Suprapubic skin (tissue), 4 donors: Measurements from ENCODE around the gene HSD17B1. TPM values are rescaled to one million over a fixed set of nuclear protein-coding genes. Genes with fewer than 3 reads are reported as not detected.
"Not testable (repeated sequence)": the region's sequence is repeated elsewhere in the genome, so short reads cannot be mapped to it uniquely, and the experiment has no call there.

Experiments used
- DNase-seq, 2 donors: peaks; one replicate each; pipeline ENCODE4 v3.0.0-alpha.2; 2019; ENCODE audit warnings: low spot score in 2 of 2
- H3K27ac ChIP-seq: fragments of 200-600 bp; sonication (generic); one replicate; pipeline ENCODE4 v1.5.1; 2019
- H3K27me3 ChIP-seq: fragments of 200-600 bp; sonication (generic); one replicate; pipeline ENCODE4 v1.5.1; 2019
- H3K36me3 ChIP-seq: fragments of 200-600 bp; sonication (generic); one replicate; pipeline ENCODE4 v1.5.1; 2019
- H3K4me1 ChIP-seq: fragments of 200-600 bp; sonication (generic); one replicate; pipeline ENCODE4 v1.5.1; 2019
- H3K4me3 ChIP-seq: fragments of 200-600 bp; sonication (generic); one replicate; pipeline ENCODE4 v1.5.1; 2019; ENCODE audit warnings: mild to moderate bottlenecking
- H3K9me3 ChIP-seq: fragments of 200-600 bp; sonication (generic); one replicate; pipeline ENCODE4 v1.5.1; 2019
- EP300 ChIP-seq: sonication (generic); formaldehyde crosslinking; IDR thresholded peaks from one replicate; pipeline ENCODE4 v1.6.1; 2017; ENCODE audit warnings: antibody characterized with exemption
- POLR2A ChIP-seq, 2 donors: fragments of 450-650 bp; IDR thresholded peaks; one replicate each; pipeline ENCODE4 v1.6.1; 2017; ENCODE audit warnings: antibody characterized with exemption in 2 of 2, mild to moderate bottlenecking in 2 of 2, moderate library complexity in 2 of 2
- POLR2AphosphoS5 ChIP-seq, 3 donors: sonication (generic); formaldehyde crosslinking; IDR thresholded peaks; one replicate each; pipeline ENCODE4 v1.6.1; 2017; ENCODE audit warnings: antibody characterized with exemption in 3 of 3
- WGBS: methylation state at CpG from one replicate; pipeline ENCODE4 v1.1.5; 2018; 5-methylcytosine and 5-hydroxymethylcytosine counted together
- total RNA-seq, 4 donors: library from RNA; depleted of rRNA; stranded (reverse); fragments of >200 nt; gene quantifications; one replicate each; pipeline ENCODE4 v1.1.0, GENCODE V29; 2016
- TF ChIP-seq, protein P1 (sequence below), 2 donors: fragments of 200-600 bp in 1 of 2; fragments of 450-650 bp in 1 of 2; sonication (generic) in 1 of 2; IDR thresholded peaks; one replicate each; pipeline ENCODE4 v1.5.1; 2016 to 2019; ENCODE audit warnings: antibody characterized with exemption in 2 of 2, mild to moderate bottlenecking in 1 of 2, moderate library complexity in 1 of 2

HSD17B1 gene
- total RNA-seq, 4 donors from 2014 or later = 1.2 to 8.8 (median 3.2) TPM

DNA sequence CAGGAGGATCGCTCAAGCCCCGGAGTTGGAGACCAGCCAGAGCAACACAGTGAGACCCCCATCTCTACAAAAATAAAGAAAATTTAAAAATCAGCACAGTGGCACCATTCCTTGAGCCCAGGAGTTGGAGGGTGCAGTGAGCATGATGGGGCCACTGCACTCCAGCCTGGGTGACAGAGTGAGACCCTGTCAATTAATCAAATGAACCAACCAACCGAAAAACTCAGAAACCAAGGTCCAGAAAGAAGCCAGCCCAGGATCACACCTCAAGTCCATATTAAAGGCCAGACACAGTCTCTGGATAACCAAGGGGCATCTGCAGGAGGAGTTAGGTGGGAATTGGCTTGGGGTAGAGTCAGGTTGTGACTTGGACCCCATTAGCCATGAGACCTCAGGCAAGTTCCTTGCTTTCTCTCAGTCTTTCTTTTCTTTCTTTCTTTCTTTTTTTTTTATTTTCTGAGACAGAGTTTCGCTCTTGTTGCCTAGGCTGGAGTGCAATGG, 2.4 kb downstream of the HSD17B1 start:
- no peaks in the 10 kb centered on the region for H3K9me3 ChIP-seq
- H3K4me3 ChIP-seq = peak overlapping the region; percentile 88
- no peak for DNase-seq
- H3K27ac ChIP-seq = peak overlapping the region; percentile 81
- TF ChIP-seq, protein P1, sequence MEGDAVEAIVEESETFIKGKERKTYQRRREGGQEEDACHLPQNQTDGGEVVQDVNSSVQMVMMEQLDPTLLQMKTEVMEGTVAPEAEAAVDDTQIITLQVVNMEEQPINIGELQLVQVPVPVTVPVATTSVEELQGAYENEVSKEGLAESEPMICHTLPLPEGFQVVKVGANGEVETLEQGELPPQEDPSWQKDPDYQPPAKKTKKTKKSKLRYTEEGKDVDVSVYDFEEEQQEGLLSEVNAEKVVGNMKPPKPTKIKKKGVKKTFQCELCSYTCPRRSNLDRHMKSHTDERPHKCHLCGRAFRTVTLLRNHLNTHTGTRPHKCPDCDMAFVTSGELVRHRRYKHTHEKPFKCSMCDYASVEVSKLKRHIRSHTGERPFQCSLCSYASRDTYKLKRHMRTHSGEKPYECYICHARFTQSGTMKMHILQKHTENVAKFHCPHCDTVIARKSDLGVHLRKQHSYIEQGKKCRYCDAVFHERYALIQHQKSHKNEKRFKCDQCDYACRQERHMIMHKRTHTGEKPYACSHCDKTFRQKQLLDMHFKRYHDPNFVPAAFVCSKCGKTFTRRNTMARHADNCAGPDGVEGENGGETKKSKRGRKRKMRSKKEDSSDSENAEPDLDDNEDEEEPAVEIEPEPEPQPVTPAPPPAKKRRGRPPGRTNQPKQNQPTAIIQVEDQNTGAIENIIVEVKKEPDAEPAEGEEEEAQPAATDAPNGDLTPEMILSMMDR (IDR thresholded peaks at IDR 0.05) = no peak
- TF ChIP-seq POLR2A (IDR thresholded peaks at IDR 0.05) = no peak
- no peak for TF ChIP-seq POLR2AphosphoS5 (IDR thresholded peaks at IDR 0.05)
- TF ChIP-seq EP300 = no peak
- H3K36me3 ChIP-seq = no peaks in the 10 kb centered on the region
- peaks cover 41% of the 10 kb centered on the region for H3K4me1 ChIP-seq
- H3K27me3 ChIP-seq = no peaks in the 10 kb centered on the region
- WGBS = 27% methylated on average over 4 of the region's 4 CpGs

DNA sequence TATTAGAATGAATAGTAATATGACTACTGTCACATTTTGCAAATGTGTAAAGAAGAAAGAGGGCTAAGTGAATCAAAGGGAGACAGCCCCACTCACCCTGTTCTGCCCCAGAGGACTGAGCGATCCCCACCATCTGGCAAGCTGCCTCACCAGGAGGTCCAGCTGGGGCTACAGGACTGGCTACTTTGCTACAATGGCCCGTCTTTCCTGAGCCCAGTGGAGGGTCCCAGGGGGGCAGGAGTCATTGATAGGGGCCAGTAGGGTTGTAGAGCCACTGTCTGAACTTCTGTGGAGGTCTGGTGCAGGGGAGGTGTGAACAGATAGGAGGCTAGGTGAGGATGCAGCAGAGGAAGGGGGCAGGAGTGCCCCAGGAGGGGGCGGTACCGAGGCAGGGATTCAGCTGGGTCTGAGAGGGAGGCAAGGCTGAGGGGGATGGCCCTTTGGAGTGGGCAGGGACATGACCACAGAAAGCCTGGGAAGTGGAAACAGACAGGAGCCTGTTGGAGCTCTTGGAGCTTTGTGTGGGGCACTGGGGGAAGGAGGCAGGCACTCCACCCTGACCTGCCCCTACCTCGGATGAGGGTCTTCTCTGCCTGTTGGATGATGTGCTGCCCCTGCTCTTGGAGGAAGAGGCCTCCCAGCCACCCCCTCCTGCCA, 3.4 kb downstream of the HSD17B1 start:
- not testable (repeated sequence) for H3K27ac ChIP-seq, DNase-seq, H3K4me3 ChIP-seq, H3K27me3 ChIP-seq, H3K36me3 ChIP-seq, H3K9me3 ChIP-seq
- WGBS = 59% methylated on average over 5 of the region's 5 CpGs
- peaks cover 45% of the 10 kb centered on the region for H3K4me1 ChIP-seq

DNA sequence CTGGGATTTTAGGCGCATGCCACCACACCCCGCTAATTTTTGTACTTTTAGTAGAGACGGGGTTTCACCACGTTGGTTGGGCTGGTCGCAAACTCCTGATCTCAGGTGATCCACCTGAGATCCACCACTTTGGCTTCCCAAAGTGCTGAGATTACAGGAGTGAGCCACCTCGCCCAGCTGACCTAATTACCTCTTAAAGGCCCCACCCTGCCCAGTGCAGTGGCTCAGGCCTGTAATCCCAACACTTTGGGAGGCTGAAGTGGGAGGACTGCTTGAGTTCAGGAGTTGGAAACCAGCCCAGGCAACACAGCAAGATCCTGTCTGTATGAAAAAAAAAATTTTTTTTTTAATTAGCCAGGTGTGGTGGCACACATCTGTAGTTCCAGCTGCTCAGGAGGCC, 6.4 kb downstream of the HSD17B1 start:
- TF ChIP-seq, protein P1 (IDR thresholded peaks at IDR 0.05) = no peak
- TF ChIP-seq EP300 (no peak), POLR2A (IDR thresholded peaks at IDR 0.05) (no peak), POLR2AphosphoS5 (IDR thresholded peaks at IDR 0.05) (no peak)
- no peaks in the 10 kb centered on the region for H3K27me3 ChIP-seq
- H3K9me3 ChIP-seq = no peaks in the 10 kb centered on the region
- WGBS = 62% methylated on average over 6 of the region's 6 CpGs
- peak overlapping the region; percentile 38 for H3K27ac ChIP-seq
- no peaks in the 10 kb centered on the region for H3K36me3 ChIP-seq
- H3K4me1 ChIP-seq = peaks cover 57% of the 10 kb centered on the region
- H3K4me3 ChIP-seq = no peak overlapping the region
- DNase-seq = no peak

DNA sequence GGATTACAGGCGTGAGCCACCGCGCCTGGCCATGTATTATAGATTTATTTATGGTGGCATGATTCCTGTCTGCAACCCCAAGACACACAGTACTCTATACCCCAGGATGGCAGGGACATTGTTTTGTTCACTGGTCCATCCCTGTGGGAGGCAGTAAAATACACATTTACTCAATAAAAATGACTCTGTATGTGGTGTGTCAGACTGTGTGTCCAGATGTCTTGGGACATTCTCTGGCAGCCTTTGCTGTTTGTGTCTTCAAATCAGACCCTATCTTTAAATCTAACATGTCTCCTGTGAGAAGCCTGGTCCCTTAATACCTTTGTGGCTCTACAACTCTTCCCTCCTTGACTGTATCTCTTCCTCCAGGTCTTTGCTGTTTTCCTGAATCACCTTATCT, 7.5 kb downstream of the HSD17B1 start:
- no peak for DNase-seq
- no peak for TF ChIP-seq POLR2A (IDR thresholded peaks at IDR 0.05)
- no peak for TF ChIP-seq POLR2AphosphoS5 (IDR thresholded peaks at IDR 0.05)
- no peak for TF ChIP-seq EP300
- TF ChIP-seq, protein P1 (IDR thresholded peaks at IDR 0.05) = no peak
- Histone ChIP-seq H3K4me1 (peaks cover 50% of the 10 kb centered on the region), H3K27me3 (no peaks in the 10 kb centered on the region), H3K9me3 (no peaks in the 10 kb centered on the region), H3K4me3 (no peak overlapping the region), H3K36me3 (peaks cover 11% of the 10 kb centered on the region), H3K27ac (peak overlapping the region; percentile 38)
- 94% methylated on average over 3 of the region's 3 CpGs for WGBS

DNA sequence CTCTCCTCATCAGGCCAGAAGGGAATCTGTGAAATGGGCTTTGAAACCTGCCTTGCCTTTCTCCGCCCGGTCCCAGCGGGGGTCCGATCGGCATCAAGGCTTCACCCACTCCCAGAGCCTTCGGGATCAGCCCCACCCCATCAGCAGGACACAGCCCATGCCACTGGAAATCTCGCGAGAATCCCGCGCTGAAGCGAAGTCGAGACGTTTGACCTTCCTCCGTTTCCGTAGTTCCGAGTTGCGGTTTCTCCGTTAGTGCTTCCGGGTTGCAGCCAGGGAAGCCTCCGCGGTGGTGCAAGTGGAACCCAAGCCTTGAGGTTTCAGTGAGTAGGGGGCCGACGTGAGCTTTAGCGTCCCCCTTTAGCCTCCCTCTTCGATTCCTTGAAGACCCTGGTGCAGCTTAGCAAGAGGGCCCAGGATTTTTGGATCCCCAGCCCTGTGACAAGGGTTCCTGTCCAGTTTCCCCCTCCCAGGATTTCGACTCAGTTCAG, 9.2 kb downstream of the HSD17B1 start, which contains the start of gene COASY:
Gene COASY, plus strand, starts transcription at position 252 of the 491 bp plus-strand sequence. CDS start 475 bp downstream, outside the sequence.
- TF ChIP-seq POLR2AphosphoS5 (IDR thresholded peaks at IDR 0.05) (peak; percentile 92 to 95 (median 92)), EP300 (no peak), POLR2A (IDR thresholded peaks at IDR 0.05) (peak in 1 of 2 donors; percentile 23)
- TF ChIP-seq, protein P1 (IDR thresholded peaks at IDR 0.05) = no peak
- Histone ChIP-seq H3K27ac (peak within 1 kb of the TSS; percentile 87), H3K9me3 (no peaks in the 10 kb centered on the region), H3K36me3 (peaks cover 20% of the 10 kb centered on the region), H3K4me1 (peaks cover 56% of the 10 kb centered on the region), H3K27me3 (no peaks in the 10 kb centered on the region), H3K4me3 (peak within 1 kb of the TSS; percentile 90)
- peak; percentile 97 to 98 for DNase-seq
- WGBS = 0% methylated on average over 5 of the region's 26 CpGs
